ENCODE data around the gene LRATD1.

LRATD1 gene

DNA sequence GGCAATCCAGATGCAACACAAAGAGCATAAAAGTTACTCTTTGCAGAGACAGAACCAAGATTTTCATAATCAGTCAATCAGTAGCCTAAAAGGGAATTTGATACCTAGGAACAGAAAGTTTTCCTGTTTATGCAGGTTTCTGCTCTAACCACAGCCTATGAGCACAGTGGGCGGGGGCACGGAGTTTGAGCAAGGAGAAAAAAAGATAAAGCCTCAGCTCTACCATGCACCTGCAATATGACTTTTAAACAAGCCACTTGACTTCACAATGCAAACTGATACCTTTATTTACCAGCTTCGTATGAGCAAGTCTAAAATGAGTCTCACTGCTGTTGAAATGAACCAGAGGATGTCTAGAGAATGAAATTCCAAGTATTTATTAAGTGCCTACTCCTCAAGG lies 5.6 kb upstream of the LRATD1 start:
- TF ChIP-seq ZNF354C (tag by site-specific recombination; IDR thresholded peaks at IDR 0.05; ENCODE audit: borderline replicate concordance, low read depth) (no peak), ZNF37A (tag by site-specific recombination; IDR thresholded peaks at IDR 0.05) (no peak)
- TF ChIP-seq, protein P1, sequence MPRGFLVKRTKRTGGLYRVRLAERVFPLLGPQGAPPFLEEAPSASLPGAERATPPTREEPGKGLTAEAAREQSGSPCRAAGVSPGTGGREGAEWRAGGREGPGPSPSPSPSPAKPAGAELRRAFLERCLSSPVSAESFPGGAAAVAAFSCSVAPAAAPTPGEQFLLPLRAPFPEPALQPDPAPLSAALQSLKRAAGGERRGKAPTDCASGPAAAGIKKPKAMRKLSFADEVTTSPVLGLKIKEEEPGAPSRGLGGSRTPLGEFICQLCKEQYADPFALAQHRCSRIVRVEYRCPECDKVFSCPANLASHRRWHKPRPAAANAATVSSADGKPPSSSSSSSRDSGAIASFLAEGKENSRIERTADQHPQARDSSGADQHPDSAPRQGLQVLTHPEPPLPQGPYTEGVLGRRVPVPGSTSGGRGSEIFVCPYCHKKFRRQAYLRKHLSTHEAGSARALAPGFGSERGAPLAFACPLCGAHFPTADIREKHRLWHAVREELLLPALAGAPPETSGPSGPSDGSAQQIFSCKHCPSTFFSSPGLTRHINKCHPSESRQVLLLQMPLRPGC (tag by site-specific recombination; IDR thresholded peaks at IDR 0.05), result no peak
- CTCF ChIA-PET, result interaction anchor here (0.6 kb wide), 1 partner anchor 15 kb away, joined by 3 read pairs; no protein-coding TSS in a partner anchor
- POLR2A ChIA-PET, result no interaction called here
- no peaks in the 10 kb centered on the region; the same call in 1 of the 2 replicates for H3K4me1 ChIP-seq (ENCODE audit: control insufficient read depth, insufficient read depth, low read length)
- no peak overlapping the region for H3K4me3 ChIP-seq (ENCODE audit: low read depth, low read length)
- H3K9me3 ChIP-seq (ENCODE audit: control insufficient read depth, insufficient read depth, low read depth, low read length), result no peaks in the 10 kb centered on the region
- H3K36me3 ChIP-seq (ENCODE audit: control insufficient read depth in 2 of 2, insufficient read depth in 1 of 2, low read length in 2 of 2), result no peaks in the 10 kb centered on the region
- H3K27ac ChIP-seq (ENCODE audit: extremely low read depth, low read depth, low read length), result no peak overlapping the region

DNA sequence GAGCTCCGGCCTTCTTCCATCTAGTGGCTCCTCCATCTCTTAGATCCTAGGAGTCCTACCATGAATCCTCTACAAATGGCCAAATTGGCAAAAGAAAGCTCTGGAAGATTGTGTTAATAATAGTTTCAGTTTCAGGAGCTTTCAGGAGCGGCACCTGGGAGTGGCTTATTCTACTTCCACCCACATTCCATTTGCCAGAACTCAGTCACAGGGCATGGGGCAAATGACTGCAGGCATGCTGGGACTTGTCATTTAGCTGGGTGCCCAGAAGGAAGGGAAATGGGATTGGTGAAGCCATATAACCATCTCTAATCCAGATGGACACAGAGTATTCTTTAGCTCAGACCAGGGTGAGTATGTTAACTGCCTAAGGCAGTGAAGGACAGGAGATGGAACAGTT lies 3.6 kb upstream of the LRATD1 start:
- no peak overlapping the region for H3K27ac ChIP-seq (ENCODE audit: extremely low read depth, low read depth, low read length)
- CTCF ChIA-PET, result interaction anchor here (0.5 to 1.0 kb wide), 2 partner anchors 428 to 1598 kb away, joined by 3 read pairs; no protein-coding TSS in a partner anchor
- no peak for TF ChIP-seq MZF1 (tag by site-specific recombination; IDR thresholded peaks at IDR 0.05; ENCODE audit: borderline replicate concordance)
- no peak for TF ChIP-seq ZNF558 (tag by site-specific recombination; IDR thresholded peaks at IDR 0.05)
- no peak for TF ChIP-seq ZNF266 (tag by site-specific recombination; IDR thresholded peaks at IDR 0.05; ENCODE audit: low read depth)
- TF ChIP-seq ZNF707 (tag by site-specific recombination; IDR thresholded peaks at IDR 0.05), result no peak
- no peak for TF ChIP-seq ZNF426 (tag by site-specific recombination; IDR thresholded peaks at IDR 0.05)
- TF ChIP-seq SALL2 (tag by site-specific recombination; IDR thresholded peaks at IDR 0.05; ENCODE audit: borderline replicate concordance), result no peak
- no peak for TF ChIP-seq ZNF2 (tag by site-specific recombination; IDR thresholded peaks at IDR 0.05)
- no peak for TF ChIP-seq ZNF202 (tag by site-specific recombination; IDR thresholded peaks at IDR 0.05; ENCODE audit: borderline replicate concordance)
- no peak for TF ChIP-seq YY1 (tag by site-specific recombination; IDR thresholded peaks at IDR 0.05)
- TF ChIP-seq ZNF560 (tag by site-specific recombination; IDR thresholded peaks at IDR 0.05; ENCODE audit: borderline replicate concordance), result no peak
- no peak for TF ChIP-seq ZFP37 (tag by site-specific recombination; IDR thresholded peaks at IDR 0.05)
- no peak for TF ChIP-seq ZNF549 (tag by site-specific recombination; IDR thresholded peaks at IDR 0.05)
- no peak for TF ChIP-seq ZNF169 (tag by site-specific recombination; IDR thresholded peaks at IDR 0.05)
- TF ChIP-seq, protein P2, sequence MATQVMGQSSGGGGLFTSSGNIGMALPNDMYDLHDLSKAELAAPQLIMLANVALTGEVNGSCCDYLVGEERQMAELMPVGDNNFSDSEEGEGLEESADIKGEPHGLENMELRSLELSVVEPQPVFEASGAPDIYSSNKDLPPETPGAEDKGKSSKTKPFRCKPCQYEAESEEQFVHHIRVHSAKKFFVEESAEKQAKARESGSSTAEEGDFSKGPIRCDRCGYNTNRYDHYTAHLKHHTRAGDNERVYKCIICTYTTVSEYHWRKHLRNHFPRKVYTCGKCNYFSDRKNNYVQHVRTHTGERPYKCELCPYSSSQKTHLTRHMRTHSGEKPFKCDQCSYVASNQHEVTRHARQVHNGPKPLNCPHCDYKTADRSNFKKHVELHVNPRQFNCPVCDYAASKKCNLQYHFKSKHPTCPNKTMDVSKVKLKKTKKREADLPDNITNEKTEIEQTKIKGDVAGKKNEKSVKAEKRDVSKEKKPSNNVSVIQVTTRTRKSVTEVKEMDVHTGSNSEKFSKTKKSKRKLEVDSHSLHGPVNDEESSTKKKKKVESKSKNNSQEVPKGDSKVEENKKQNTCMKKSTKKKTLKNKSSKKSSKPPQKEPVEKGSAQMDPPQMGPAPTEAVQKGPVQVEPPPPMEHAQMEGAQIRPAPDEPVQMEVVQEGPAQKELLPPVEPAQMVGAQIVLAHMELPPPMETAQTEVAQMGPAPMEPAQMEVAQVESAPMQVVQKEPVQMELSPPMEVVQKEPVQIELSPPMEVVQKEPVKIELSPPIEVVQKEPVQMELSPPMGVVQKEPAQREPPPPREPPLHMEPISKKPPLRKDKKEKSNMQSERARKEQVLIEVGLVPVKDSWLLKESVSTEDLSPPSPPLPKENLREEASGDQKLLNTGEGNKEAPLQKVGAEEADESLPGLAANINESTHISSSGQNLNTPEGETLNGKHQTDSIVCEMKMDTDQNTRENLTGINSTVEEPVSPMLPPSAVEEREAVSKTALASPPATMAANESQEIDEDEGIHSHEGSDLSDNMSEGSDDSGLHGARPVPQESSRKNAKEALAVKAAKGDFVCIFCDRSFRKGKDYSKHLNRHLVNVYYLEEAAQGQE (tag by site-specific recombination; IDR thresholded peaks at IDR 0.05), result no peak
- POLR2A ChIA-PET, result no interaction called here
- H3K36me3 ChIP-seq (ENCODE audit: control insufficient read depth in 2 of 2, insufficient read depth in 1 of 2, low read length in 2 of 2), result no peaks in the 10 kb centered on the region
- no peak overlapping the region for H3K4me3 ChIP-seq (ENCODE audit: low read depth, low read length)
- no peaks in the 10 kb centered on the region for H3K9me3 ChIP-seq (ENCODE audit: control insufficient read depth, insufficient read depth, low read depth, low read length)
- no peaks in the 10 kb centered on the region; the same call in 1 of the 2 replicates for H3K4me1 ChIP-seq (ENCODE audit: control insufficient read depth, insufficient read depth, low read length)

Measured in HEK293 (cell line).